GM21381 (cell line): ENCODE results near the gene BHLHE23.

Source experiments
- ATAC-seq: cut with Tn5 transposase; IDR thresholded peaks from one replicate; pipeline ENCODE4 v1.9.1; 2021; ENCODE audit warnings: mild to moderate bottlenecking, moderate library complexity; ENCODE audit not compliant: unreplicated experiment

BHLHE23 gene

GRCh38 chr20:62975251-62975760 is 31.5 kb downstream of the BHLHE23 start:
- ATAC-seq, result no peak

GRCh38 chr20:62972845-62973745 is 33.7 kb downstream of the BHLHE23 start:
- ATAC-seq, result no peak

- ATAC-seq, result no peak
Measured at GRCh38 chr20:62971950-62972844, 34.6 kb downstream of the BHLHE23 start.

- ATAC-seq, result no peak
Measured at GRCh38 chr20:62971211-62971949, 35.4 kb downstream of the BHLHE23 start.

- no peak for ATAC-seq
Measured at GRCh38 chr20:62970307-62971210, 36.2 kb downstream of the BHLHE23 start.

GRCh38 chr20:62969939-62970306 is 36.8 kb downstream of the BHLHE23 start:
- no peak for ATAC-seq

- ATAC-seq, result no peak
Measured at GRCh38 chr20:62969179-62969760, 37.5 kb downstream of the BHLHE23 start.

- ATAC-seq, result no peak
Measured at GRCh38 chr20:62968378-62969178, 38.2 kb downstream of the BHLHE23 start.

GRCh38 chr20:62967628-62968351 is 39.0 kb downstream of the BHLHE23 start:
- no peak for ATAC-seq

- no peak for ATAC-seq
Measured at GRCh38 chr20:62967149-62967501, 39.6 kb downstream of the BHLHE23 start.

GRCh38 chr20:62966212-62967148 is 40.3 kb downstream of the BHLHE23 start:
- ATAC-seq, result no peak

GRCh38 chr20:62965363-62965771 is 41.4 kb downstream of the BHLHE23 start:
- no peak for ATAC-seq

GRCh38 chr20:62964700-62965099 is 42.1 kb downstream of the BHLHE23 start:
- ATAC-seq, result no peak

GRCh38 chr20:62963614-62964397 is 43.0 kb downstream of the BHLHE23 start:
- ATAC-seq, result no peak

GRCh38 chr20:62962891-62963613 is 43.7 kb downstream of the BHLHE23 start:
- ATAC-seq, result no peak
